HG02759 (cell line): ENCODE measurements around the gene GALNT9.
"Not testable (repeated sequence)": the region's sequence is repeated elsewhere in the genome, so short reads cannot be mapped to it uniquely, and the experiment has no call there.

Source experiments
- ATAC-seq: cut with Tn5 transposase; IDR thresholded peaks from one replicate; pipeline ENCODE4 v1.9.1; 2021; ENCODE audit warnings: mild to moderate bottlenecking, moderate library complexity; ENCODE audit not compliant: unreplicated experiment

Gene GALNT9

GRCh38 chr12:132237772-132238487 lies 91.5 kb downstream of the GALNT9 start:
- ATAC-seq, result no peak

GRCh38 chr12:132236930-132237771 lies 92.2 kb downstream of the GALNT9 start:
- no peak for ATAC-seq

GRCh38 chr12:132236129-132236929 lies 93.1 kb downstream of the GALNT9 start:
- no peak for ATAC-seq

- no peak for ATAC-seq
These were observed 94.1 kb downstream of the GALNT9 start for GRCh38 chr12:132235116-132235820.

GRCh38 chr12:132230381-132230780 lies 99.0 kb downstream of the GALNT9 start:
- no peak for ATAC-seq

GRCh38 chr12:132229926-132230325 lies 99.5 kb downstream of the GALNT9 start:
- ATAC-seq, result no peak

GRCh38 chr12:132229193-132229760 lies 100.1 kb downstream of the GALNT9 start:
- no peak for ATAC-seq

GRCh38 chr12:132228476-132229192 lies 100.8 kb downstream of the GALNT9 start:
- no peak for ATAC-seq

- ATAC-seq, result no peak
These were observed 101.5 kb downstream of the GALNT9 start for GRCh38 chr12:132227782-132228475.

GRCh38 chr12:132227118-132227517 lies 102.3 kb downstream of the GALNT9 start:
- ATAC-seq, result no peak

GRCh38 chr12:132226604-132227003 lies 102.8 kb downstream of the GALNT9 start:
- ATAC-seq, result no peak

GRCh38 chr12:132225214-132225613 lies 104.2 kb downstream of the GALNT9 start:
- ATAC-seq, result no peak

GRCh38 chr12:132224484-132224883 lies 104.9 kb downstream of the GALNT9 start:
- ATAC-seq, result no peak

GRCh38 chr12:132222808-132223173 lies 106.6 kb downstream of the GALNT9 start:
- no peak for ATAC-seq

GRCh38 chr12:132222096-132222807 lies 107.1 kb downstream of the GALNT9 start:
- no peak for ATAC-seq

- not testable (repeated sequence) for ATAC-seq
These were observed 109.6 kb downstream of the GALNT9 start for GRCh38 chr12:132219761-132220160.

- ATAC-seq, result no peak
These were observed 110.1 kb downstream of the GALNT9 start for GRCh38 chr12:132219323-132219722.

GRCh38 chr12:132218915-132219314 lies 110.5 kb downstream of the GALNT9 start:
- ATAC-seq, result no peak

GRCh38 chr12:132218527-132218875 lies 110.9 kb downstream of the GALNT9 start:
- no peak for ATAC-seq
